GM18907 (cell line): ENCODE measurements around the gene AOAH.
"Not testable (repeated sequence)": the region's sequence is repeated elsewhere in the genome, so short reads cannot be mapped to it uniquely, and the experiment has no call there.

Experiments used
- ATAC-seq: cut with Tn5 transposase; IDR thresholded peaks from one replicate; pipeline ENCODE4 v1.9.1; 2021; ENCODE audit warnings: mild to moderate bottlenecking, moderate library complexity; ENCODE audit not compliant: unreplicated experiment

The AOAH gene

DNA sequence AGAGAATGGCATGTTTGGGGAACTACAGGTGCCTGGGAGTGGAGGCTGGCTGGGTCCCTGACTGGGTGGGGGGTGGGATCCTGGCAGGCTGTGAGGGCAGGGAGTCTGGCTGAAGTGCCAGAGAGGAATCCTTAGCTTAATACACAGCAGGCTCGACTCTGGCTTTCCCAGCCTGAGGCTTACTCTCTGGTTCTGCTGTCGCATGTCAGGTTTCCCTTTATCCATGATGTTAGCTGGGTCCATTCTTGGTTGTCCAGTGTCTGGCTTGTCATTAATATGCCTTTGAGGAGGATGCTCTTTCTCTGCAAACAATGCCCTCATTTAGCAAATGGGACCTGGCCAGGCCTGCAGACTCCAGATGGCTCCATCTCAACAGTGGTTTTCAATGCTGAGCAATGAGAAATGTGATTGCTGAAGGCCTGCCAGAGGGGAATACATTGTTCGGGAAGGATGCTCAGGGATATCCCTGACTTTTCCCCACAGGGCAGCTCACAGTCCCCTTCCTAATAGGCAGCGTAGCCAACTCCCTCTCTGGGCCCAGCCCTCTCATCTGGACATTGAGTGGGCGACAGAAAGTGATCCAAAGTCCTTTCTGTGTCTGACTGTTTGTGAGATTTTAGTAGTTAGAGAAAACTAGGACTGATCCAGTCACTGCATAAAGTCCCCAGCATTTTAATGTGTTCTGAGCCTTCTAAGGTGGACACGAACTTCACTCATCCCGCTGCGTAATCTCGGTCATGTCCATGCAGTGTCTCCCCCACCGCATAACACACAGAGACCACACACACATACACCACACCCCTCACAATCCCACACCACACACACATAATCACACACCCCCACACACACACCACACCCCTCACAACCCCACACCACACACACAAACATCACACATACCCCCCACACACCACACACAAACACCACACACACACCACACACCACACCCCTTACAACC, 209.7 kb downstream of the AOAH start:
- no peak for ATAC-seq

DNA sequence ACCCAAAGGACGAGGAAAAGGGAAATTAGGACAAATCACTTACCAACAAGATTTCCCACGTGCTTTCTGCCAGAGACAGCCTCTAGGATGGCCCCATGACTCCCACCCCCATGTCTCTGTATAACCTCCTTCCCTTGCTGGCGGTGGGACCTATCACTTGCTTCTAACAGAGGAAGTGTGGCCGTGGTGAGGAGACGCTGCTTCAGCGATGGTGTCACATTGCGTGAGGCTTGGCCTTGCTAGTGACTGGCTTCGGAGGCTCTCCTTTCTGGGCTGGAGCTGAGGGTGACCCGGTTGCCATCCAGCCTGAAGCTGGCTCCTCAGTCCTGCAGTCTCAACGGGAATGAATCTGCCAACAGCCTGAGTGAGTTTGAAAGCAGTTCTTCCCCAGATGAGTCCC, 210.9 kb downstream of the AOAH start:
- no peak for ATAC-seq

DNA sequence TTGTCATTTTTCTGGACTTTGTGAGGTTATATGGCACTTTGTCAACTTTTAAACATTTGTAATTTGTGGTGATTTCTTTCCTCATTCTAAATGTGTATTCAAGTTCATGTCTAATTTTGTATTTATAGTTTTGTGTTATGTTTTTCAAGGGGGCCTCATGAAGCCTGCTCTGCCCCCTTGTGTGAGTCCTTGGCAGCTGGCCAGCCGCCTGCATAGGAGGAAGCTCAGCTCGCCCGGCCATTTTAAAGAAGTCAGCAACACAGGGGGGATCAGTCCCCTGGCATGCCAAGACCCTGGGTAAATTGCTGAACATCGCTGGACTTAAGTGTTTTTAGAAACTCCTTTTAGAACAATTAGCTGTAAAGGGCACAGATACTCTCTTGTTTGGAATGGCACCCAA, 211.7 kb downstream of the AOAH start:
- no peak for ATAC-seq

DNA sequence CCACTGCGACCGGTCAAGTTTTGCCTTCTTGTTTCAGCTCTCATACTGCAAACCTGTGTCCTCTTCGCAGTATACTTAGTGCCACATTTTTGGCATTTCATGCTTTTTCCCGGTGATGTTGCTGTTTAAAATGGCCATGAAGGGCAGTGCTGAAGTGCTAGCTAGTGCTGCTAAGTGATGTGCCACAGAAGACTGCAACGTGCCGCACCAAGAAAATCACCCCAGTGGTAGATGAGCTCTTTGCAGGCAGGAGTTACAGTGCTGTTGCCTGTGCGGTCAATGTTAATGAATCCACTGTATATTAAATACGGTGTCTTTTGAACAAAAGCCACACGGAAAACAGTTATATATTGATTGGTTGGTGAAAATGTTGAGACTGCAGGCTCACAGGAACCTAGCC, 214.3 kb downstream of the AOAH start:
- no peak for ATAC-seq

DNA sequence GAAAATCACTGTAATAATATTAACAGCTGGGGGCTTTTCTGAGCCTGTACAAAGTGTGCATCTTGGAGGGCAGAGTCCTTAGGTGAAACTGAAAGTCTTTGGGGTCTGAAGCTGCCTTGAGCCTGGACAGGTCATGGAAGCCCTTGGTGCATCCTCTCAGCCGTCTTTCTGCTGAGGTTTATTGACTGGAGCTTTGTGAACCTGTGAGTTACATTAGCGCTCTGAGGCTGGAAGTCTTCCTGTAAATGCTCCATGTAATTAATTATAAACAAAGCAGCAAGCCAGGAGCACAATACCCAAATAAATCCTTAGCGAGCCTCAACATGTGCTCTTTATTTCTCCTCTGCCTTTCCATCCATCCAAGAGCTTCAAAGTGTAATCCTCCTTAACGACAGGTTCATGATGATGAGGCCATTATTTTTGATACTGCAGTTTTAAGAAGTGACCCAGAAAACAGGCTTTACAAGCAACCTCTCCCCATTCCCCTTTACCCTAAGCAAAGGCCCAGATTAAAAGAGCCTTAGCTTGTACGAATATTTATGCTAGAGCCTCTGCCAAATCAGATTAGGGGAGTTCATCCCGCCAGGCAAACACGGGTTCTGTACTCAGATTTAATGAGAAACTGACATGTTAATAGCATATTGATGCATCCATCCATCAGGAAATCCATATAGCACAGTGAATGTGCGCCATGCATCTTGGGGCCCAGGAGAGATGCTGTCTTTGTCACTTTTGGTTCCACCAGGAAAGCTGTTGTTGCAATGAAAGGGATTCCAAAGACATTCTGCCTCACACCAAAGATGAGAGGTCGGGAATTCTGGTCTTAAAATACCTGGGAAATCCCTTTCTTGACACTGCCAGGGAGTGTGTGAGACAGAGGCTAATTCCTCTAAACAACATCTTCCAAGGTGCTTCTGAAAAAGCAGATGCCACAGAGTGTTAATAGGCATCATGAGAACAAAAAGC, 216.5 kb downstream of the AOAH start:
- ATAC-seq, result no peak

DNA sequence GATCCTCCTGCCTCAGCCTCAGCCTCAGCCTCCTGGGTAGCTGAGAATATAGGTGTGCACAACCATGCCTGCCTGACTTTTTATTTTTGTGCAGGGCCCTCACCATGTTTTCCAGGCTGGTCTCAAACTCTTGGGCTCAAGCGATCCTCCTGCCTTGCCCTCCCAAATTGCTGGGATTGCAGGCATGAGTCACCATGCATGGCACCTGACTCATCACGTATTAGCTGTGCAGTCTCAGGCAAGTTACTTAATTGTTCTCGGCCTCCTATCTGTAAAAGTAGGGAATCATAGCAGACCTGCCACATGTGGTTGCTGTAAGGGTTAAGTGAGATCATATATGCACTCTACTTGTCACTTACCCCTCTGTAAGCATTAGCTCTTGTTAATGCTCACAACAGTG, 217.5 kb downstream of the AOAH start:
- no peak for ATAC-seq

DNA sequence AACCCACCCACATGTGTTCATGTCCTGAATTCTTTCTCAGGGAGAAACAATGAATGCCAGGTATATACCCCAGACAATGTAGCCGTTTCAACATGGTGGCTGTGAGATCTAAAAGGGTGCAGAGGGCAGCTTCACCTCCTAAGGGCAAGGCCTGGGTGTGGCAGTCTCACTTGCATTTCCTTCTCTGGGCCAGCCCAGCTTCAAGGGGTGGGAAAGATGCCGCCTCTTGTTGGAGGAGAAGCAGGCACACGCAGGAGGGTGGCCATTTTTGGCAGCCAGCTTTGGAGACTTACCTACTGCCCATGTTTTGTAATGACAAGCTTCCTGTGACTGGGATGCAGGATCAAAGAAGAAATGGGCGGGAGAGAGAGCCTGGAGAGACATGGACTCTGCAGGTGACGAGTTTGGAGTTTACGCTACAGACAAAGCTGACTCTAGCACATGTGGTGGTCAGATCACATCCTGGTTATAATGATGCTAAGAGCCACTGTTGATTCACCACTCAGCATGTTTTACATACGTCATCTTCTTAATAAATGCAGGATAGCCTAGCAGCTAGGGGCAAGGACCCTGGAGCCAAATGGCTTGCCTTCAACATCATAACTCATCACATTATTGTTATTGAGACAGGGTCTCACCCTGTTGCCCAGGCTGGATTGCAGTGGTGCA, 218.0 kb downstream of the AOAH start:
- ATAC-seq, result no peak

DNA sequence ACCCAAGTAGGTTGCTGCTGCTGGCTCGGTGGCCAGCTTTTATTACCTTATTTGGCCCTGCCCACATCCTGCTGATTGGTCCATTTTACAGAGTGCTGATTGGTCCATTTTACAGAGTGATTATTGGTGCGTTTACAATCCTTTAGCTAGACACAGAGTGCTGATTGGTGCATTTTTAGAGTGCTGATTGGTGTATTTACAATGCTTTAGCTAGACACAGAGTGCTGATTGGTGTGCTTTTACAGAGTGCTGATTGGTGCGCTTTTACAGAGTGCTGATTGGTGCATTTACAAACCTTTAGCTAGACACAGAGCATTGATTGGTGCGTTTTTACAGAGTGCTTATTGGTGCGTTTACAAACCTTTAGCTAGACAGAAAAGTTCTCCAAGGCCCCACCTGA, 219.7 kb downstream of the AOAH start:
- ATAC-seq, result not testable (repeated sequence)

DNA sequence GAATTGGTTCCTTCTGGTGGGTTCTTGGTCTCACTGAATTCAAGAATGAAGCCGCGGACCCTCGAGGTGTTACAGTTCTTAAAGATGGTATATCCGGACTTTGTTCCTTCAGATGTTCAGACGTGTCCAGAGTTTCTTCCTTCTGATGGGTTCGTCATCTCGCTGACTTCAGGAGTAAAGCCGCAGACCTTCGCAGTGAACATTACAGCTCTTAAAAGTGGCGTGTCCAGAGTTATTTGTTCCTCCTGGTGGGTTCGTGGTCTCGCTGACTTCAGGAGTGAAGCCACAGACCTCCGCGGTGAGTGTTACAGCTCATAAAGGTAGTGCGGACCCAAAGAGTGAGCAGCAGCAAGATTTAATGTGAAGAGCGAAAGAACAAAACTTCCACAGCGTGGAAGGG, 220.1 kb downstream of the AOAH start:
- ATAC-seq, result not testable (repeated sequence)

DNA sequence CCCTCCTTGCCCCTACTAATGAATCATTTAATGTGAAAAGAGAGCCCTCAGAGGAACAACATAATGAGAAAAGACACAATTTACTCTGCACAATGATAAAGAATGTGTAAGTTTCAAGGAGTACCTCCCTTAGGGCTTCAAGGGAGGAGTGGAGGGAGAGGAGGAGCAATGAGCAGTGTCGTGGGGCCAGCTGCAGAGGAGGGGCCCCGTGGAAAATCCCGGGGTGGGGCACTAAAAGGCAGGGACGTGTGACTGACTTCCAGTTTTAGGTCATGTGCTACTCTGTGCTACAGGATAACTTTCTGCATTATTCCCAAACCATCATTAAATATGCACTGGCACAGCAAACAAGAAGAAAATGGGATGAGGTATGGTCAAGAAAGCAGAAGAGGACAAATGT, 226.5 kb downstream of the AOAH start:
- no peak for ATAC-seq

DNA sequence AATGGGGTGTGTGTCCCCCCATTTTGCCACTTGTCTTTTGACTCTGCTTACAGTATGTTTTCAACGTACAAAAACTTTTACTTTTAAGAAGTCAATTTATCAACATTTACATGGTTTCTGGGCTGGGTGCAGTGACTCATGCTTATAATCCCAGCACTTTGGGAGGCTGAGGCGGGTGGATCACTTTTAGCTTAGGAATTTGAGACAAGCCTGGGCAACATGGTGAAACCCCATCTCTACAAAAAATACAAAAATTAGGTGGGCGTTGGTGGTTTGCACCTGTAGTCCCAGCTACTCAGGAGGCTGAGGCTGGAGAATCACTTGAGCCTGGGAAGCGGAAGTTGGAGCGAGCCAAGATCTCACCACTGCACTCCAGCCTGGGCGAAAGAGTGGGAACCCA, 227.1 kb downstream of the AOAH start:
- not testable (repeated sequence) for ATAC-seq

DNA sequence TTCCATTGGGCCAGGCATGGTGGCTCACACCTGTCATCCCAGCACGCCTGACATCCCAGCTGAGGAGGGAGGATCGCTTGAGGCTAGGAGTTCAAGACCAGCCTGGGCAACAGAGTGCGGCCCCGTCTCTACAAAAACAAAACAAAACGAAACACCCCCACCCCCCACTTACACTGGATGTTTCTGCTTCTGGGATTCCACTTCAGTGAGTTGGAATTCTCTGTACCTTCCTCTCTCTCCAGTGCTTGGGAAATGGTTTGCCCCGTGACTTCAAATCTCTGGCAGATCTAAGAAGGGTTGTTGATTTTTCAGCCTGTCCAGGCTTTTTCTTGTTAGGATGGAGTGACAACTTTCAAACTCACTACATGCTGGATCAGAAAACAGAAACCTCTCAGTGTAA, 227.7 kb downstream of the AOAH start:
- ATAC-seq, result no peak

DNA sequence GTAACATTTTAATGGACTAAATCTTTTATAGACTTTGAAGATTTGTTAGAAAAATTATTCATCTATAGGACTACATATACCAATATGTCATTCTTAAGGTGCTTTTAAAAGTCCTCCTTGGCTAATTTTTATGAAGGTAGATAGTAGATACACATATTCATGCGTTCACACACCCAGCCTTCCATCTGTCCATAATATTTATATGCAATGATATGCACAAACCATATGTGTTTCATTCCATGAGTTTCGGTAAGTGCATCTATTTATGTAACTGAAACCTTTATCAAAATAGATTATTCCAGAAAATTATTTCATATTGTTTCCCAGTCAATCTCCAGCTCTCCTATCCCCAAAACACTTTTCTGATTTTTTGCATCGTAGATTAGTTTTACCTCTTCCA, 233.0 kb downstream of the AOAH start:
- ATAC-seq, result no peak

DNA sequence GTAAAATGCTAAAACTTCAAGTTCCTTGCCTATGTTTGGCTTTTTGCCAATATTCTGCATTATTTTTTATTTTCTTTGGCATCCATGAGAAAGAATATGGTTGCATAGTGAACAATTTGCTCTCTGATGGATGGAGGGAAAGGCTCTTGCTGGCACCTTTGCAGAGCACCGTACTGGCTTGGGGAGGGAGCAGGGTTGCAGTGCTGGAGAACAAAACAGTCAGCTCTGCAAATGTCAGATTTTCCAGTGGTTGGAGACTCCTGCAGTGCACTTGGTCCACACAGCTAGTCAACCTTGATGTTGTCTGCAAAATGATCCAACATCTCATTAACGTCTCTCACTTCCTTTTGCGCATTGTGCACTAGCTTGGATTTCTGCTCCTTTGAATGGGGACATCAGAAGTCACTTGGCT, 233.9 kb downstream of the AOAH start:
- ATAC-seq, result no peak

DNA sequence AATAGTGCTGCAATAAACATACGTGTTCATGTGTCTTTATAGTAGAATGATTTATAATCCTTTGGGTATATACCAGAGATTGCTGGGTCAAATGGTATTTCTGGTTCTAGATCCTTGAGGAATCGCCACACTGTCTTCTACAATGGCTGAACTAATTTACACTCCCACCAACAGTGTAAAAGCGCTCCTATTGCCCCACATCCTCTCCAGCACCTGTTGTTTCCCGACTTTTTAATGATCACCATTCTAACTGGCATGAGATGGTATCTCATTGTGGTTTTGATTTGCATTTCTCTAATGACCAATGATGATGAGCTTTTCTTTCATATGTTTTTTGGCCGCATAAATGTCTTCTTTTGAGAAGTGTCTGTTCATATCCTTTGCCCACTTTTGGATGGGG, 235.6 kb downstream of the AOAH start:
- ATAC-seq, result not testable (repeated sequence)

DNA sequence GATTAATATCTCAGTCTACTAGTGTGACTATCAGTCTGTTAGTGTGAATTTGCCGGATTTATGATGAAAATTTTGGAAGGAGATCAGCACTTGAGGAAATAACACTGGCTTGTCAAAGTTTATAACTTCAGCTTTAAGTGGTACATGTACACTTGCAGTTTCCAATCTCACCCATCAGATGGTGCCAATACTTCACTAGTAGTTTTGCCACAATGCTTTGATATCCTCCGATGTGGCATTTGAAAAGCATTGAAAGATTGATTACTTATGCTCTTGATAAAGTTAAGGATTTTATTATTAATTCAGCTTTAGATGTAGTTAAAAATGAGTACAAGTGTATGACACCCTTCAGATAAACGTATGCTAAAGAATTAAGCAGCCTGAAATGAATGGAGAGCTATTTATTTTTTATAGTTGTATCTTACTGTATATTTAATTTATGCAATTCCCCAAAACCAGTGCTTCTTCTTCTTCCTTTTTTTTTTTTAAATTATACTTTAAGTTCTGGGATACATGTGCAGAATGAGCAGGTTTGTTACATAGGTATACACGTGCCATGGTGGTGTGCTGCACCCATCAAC, 236.4 kb downstream of the AOAH start:
- ATAC-seq, result no peak

DNA sequence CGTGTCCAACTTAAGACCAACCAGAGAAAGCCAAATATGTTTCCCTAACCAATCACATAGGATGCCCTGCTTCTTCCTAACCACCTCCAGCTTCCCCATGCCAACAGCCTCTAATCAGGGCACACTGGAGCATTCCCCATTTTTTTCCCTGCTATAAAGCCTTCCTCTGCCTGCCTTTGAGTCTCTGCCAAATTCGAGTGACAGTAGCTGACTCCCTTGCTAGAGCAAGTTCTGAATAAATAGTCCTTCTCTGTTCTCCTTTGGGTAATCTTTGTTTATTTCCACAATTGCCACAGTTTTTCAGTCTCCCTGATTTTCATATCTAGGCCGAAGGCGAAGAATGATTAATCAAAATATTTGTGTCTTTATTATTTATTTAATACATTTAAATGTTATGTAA, 238.0 kb downstream of the AOAH start:
- no peak for ATAC-seq

DNA sequence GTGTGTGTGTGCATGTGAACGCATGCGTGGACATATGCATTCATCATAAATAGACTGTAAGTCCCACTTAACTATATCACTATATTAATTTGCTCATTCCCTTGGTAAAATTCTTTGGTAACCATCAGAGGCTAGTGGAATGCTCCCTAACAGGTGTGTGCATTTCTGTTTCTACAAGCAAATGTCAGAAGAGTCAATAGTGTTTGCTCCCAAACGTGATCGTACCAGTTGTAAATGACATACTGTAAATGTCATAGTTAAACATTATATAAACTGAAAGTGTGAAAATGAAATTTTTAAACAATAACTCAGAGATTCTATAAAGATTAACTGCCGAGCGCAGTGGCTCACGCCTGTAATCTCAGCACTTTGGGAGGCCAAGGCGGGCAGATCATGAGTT, 240.0 kb downstream of the AOAH start:
- ATAC-seq, result no peak

DNA sequence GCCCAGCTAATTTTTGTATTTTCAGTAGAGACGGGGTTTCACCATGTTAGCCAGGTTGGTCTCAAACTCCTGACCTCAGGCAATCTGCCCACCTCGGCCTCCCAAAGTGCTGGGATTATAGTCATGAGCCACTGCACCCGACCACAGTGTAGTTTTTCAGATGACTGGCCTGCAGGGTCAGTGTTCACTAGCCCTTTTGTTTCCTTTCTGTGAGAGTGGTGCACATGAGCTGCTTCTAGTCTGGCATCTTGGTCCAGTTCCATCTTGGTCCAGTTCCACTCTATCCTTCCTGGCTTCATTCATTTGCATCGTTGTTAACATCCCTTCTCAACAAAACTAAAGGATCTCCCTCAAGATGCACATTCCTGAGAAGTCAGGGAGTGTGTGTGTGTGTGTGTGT, 240.4 kb downstream of the AOAH start:
- not testable (repeated sequence) for ATAC-seq

DNA sequence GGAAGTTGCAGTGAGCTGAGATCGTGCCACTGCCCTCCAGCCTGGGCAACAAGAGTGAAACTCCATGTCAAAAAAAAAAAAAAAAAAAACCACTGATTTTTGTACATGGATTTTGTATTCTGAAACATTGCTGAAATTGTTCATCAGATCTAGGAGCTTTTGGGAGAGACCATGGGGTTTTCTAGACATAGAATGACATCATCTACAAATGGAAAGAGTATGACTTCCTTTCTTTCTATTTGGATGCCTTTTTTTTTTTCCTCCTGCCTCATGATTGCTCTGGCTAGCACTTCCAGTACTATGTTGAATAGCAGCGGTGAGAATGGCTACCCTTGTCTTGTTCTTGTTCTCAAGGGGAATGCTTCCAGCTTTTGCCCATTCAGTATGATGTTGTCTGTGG, 245.5 kb downstream of the AOAH start:
- ATAC-seq, result no peak

DNA sequence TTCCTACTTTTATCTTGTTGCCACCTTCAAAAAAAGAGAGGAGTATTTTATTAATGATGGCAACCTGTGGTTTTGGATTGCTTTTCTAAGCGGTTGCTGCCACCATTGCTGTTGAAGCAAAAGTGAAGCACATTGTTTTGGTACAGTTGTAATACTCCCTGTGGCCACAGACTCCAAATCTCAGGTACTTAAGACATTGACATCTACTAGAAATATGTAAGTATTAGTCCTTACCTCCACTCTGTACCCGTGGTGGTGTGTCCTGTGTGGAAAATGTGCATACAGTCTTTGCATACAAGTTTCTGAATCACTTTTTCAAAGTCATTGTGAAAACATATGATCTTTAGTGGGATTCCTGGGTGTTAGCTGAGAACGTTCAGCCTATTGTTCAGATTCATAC, 248.9 kb downstream of the AOAH start:
- no peak for ATAC-seq
